HG02938 (cell line): ENCODE measurements around the gene MRPS30.
"Not testable (repeated sequence)": the region's sequence is repeated elsewhere in the genome, so short reads cannot be mapped to it uniquely, and the experiment has no call there.

Experiments used
- ATAC-seq: cut with Tn5 transposase; IDR thresholded peaks from one replicate; pipeline ENCODE4 v1.9.1; 2021; ENCODE audit warnings: mild to moderate bottlenecking, moderate library complexity; ENCODE audit not compliant: unreplicated experiment

Gene MRPS30

GRCh38 chr5:44814761-44815160 is 6.0 kb downstream of the MRPS30 start:
- no peak for ATAC-seq

GRCh38 chr5:44821164-44821563 is 12.4 kb downstream of the MRPS30 start:
- ATAC-seq: no peak

DNA sequence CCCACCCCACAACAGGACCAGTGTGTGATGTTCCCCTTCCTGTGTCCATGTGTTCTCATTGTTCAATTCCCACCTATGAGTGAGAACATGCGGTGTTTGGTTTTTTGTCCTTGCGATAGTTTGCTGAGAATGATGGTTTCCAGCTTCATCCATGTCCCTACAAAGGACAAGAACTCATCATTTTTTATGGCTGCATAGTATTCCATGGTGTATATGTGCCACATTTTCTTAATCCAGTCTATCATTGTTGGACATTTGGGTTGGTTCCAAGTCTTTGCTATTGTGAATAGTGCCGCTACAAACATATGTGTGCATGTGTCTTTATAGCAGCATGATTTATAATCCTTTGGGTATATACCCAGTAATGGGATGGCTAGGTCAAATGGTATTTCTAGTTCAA is 15.9 kb downstream of the MRPS30 start:
- not testable (repeated sequence) for ATAC-seq

DNA sequence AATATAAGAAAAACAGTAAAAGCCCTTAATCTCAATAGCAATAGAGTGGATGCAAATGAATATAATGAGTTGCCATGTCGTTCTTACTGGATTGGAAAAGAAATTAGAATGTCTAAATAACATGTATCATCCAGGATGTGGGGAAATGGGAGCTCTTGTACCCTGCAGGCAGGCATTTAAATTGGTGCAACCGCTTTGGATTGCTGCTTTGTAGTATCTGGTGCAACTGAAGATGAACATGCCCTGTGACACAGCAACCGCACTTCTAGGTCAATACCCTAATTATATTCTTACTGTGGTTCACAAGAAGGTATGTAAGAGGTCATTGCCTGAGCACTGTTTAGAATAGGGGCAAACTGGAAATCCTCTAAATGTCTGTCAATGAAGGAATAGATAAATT is 18.9 kb downstream of the MRPS30 start:
- ATAC-seq: no peak

DNA sequence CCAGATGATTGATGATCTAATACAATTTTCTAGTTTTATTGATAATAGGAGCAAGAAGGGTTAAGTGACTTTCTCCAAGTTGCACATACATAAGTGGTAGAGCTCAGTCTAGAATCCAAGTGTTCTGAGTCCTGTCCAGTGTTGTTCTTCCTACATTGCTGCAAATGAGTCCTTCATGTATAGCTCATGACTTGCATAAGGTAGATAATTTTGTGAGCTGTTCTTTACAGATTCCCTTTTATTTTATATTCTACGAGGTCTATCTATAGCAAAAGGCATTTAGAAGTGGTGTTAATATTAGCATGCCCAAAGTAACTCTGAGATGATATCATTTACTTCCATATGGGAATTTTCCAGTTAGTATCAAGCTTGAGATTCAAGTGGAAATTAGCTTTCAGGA is 20.0 kb downstream of the MRPS30 start:
- ATAC-seq: no peak

GRCh38 chr5:44830951-44831350 is 22.2 kb downstream of the MRPS30 start:
- no peak for ATAC-seq

GRCh38 chr5:44833249-44833648 is 24.5 kb downstream of the MRPS30 start:
- ATAC-seq: no peak

DNA sequence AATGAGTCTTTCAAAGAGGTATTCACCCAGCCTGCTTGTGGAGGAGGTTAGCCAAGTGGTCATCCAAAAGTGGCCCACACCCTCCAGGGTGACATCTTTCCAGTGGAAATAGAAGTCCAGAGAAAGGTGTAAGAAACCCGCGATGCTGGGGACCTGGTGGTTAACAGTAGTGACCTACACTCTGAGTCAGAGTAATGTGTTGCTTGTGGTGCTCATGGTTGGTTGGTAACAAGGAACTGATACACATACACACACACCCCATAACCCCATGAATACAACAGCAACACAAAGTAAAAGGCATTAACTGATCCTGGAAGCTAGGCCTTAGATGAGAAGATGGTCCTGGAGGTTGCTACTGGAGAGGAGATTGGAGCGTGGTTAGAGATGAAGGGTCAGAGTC is 26.9 kb downstream of the MRPS30 start:
- ATAC-seq: no peak

DNA sequence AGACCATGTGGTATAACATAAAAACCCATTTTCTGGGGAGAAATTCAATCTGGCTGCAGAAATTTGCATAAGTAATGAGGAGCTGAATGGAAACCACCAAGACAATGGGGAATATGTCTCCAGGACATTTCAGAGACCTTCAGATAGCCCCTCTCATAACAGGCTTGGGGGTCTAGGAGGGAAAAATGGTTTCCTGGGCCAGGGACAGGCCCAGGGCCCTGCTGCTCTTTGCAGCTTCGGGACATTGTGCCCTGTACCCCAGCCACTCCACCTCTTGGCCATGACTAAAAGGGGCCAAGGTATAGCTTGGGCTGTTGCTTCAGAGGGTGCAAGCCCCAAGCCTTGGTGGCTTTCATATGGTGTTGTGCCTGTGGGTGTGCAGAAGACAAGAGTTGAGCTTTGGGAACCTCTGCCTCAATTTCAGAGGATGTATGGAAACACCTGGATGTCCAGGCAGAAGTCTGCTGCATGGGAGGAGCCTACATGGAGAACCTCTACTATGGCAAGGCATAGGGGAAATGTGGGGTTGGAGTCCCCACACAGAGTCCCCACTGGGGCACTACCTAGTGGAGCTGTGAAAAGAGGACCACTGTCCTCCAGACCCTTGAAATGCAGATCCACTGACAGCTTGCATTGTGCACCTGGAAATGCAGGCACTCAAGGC is 30.4 kb downstream of the MRPS30 start:
- no peak for ATAC-seq

GRCh38 chr5:44842496-44843282 is 33.9 kb downstream of the MRPS30 start:
- ATAC-seq: no peak

- no peak for ATAC-seq
Observed at GRCh38 chr5:44844744-44845143, 36.0 kb downstream of the MRPS30 start.

DNA sequence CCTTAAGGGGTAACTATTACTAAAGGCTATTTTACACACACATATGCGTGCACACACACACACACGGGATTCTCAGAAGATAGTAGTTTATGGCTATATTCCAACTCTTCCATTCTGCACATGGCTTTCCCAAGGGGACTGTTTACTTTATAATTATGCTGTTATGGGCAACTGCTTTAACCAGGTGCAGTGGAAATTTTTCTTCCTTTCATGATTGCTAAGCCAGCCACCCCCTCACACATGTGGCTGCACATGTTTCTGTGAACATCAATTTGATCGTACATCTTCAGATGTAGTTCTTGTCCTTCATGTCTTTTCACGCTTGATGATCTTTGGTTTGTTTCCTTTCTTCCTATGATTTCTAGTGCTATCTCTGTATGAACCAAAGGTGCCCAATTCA is 37.0 kb downstream of the MRPS30 start:
- no peak for ATAC-seq

GRCh38 chr5:44847206-44847852 is 38.6 kb downstream of the MRPS30 start:
- ATAC-seq: no peak

- no peak for ATAC-seq
Observed at GRCh38 chr5:44860267-44860666, 51.5 kb downstream of the MRPS30 start.

DNA sequence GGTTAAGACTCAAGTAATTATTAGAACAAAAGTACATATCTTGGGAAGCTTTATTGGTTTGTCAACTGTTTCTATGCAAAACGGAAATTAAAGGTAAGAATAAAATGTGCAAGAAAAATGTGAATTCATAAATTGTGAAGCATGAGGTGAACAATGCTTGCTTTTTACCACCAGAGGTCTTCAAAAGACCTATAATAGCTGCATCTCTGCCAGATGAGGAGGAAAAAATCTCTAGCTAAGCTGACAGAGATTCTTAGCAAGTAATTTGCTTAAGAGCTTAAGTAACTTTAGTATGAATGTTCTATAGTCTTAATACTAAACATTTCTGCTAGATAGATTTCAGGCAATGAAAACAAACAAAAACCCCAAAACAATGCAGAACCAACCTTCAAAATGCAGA is 54.1 kb downstream of the MRPS30 start:
- ATAC-seq: peak; percentile 64
